Suprapubic skin (tissue), 3 donors: ENCODE data around the gene NEMP1.

Experiments used
- EP300 ChIP-seq: sonication (generic); formaldehyde crosslinking; IDR thresholded peaks from one replicate; pipeline ENCODE4 v1.6.1; 2017; ENCODE audit warnings: antibody characterized with exemption
- TF ChIP-seq, protein P1 (sequence below), 2 donors: fragments of 200-600 bp in 1 of 2; fragments of 450-650 bp in 1 of 2; sonication (generic) in 1 of 2; IDR thresholded peaks; one replicate each; pipeline ENCODE4 v1.5.1; 2016 to 2019; ENCODE audit warnings: antibody characterized with exemption in 2 of 2, mild to moderate bottlenecking in 1 of 2, moderate library complexity in 1 of 2

DNA sequence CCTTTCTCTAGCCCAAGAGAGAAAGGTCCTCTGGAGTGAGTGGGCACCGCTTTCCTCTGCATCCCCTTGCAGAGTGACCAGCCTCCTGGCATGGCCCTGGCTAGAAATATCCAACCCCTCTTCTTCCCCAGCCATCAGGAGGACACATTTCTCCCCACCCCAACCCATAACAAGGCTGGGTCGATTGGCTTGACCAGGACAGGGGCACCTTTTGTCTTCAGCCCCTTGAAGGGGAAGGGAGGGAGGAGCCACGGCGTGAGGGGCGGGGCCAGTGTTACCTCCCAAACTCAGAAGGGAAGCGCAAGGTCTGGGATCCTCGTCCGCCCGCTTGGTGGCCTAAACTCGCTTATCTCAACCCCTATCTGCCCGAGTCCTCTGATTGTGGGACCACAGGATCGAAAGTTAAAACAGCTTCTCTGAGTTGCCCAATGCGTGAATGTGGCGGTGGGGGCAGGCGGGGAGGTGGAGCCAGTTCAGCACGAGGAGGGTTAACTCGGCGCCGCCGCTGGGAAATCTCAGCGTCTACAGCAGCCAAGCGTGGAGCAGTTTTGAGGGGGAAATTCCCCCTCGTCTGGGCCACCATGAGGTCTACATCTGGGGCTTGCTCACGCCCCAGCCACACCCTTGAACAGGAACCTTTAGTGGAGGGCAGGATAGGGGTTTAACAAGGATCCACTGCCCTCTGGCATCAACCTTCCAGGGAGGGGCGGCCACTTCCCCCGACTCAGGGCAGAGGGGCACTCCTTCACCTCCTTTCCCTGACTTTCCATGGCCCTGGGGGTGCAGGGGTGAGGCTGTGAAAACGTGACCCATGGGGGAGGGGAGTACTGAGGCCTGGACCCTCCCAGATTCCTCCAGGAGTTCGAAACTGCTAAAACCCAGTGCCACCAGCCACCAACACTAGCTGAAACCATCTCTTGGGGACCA, 31.8 kb upstream of the NEMP1 start:
- TF ChIP-seq, protein P1, sequence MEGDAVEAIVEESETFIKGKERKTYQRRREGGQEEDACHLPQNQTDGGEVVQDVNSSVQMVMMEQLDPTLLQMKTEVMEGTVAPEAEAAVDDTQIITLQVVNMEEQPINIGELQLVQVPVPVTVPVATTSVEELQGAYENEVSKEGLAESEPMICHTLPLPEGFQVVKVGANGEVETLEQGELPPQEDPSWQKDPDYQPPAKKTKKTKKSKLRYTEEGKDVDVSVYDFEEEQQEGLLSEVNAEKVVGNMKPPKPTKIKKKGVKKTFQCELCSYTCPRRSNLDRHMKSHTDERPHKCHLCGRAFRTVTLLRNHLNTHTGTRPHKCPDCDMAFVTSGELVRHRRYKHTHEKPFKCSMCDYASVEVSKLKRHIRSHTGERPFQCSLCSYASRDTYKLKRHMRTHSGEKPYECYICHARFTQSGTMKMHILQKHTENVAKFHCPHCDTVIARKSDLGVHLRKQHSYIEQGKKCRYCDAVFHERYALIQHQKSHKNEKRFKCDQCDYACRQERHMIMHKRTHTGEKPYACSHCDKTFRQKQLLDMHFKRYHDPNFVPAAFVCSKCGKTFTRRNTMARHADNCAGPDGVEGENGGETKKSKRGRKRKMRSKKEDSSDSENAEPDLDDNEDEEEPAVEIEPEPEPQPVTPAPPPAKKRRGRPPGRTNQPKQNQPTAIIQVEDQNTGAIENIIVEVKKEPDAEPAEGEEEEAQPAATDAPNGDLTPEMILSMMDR (IDR thresholded peaks at IDR 0.05), result no peak
- no peak for TF ChIP-seq EP300
